GM18507 (cell line): ENCODE measurements around the gene ZNF609.
"Not testable (repeated sequence)": the region's sequence is repeated elsewhere in the genome, so short reads cannot be mapped to it uniquely, and the experiment has no call there.

ENCODE experiments used
- DNase-seq: peaks from one replicate; pipeline ENCODE4 v3.0.0; 2011; ENCODE audit warnings: low read depth; ENCODE audit not compliant: insufficient read length; ENCODE audit errors: extremely low spot score
- FAIRE-seq: peaks from 2 replicates; lab custom pipeline; 2011; peaks lifted over from hg19 to GRCh38; lab: Jason Lieb, UNC

Gene ZNF609

GRCh38 chr15:64604319-64604718 lies 143.9 kb downstream of the ZNF609 start:
- FAIRE-seq (no peak), DNase-seq (no peak)

GRCh38 chr15:64607416-64607815 lies 147.0 kb downstream of the ZNF609 start:
- not testable (repeated sequence) for FAIRE-seq

GRCh38 chr15:64610257-64610919 lies 150.0 kb downstream of the ZNF609 start:
- FAIRE-seq (no peak), DNase-seq (no peak)

More at GRCh38 chr15:64607416-64607815, 147.0 kb downstream of the ZNF609 start:
- DNase-seq = not testable (repeated sequence)

- FAIRE-seq = no peak
- no peak for DNase-seq
Observed at GRCh38 chr15:64611085-64611725, 150.8 kb downstream of the ZNF609 start.

- FAIRE-seq (no peak), DNase-seq (no peak)
Observed at GRCh38 chr15:64614519-64614918, 154.1 kb downstream of the ZNF609 start.

- DNase-seq (no peak), FAIRE-seq (no peak)
Observed at GRCh38 chr15:64617727-64618126, 157.3 kb downstream of the ZNF609 start.

- FAIRE-seq (no peak), DNase-seq (no peak)
Observed at GRCh38 chr15:64618138-64618537, 157.8 kb downstream of the ZNF609 start.

GRCh38 chr15:64618540-64618939 lies 158.2 kb downstream of the ZNF609 start:
- DNase-seq = no peak
- FAIRE-seq = no peak

- FAIRE-seq (peak; percentile 26), DNase-seq (no peak)
Observed at GRCh38 chr15:64619880-64620839, 159.8 kb downstream of the ZNF609 start.

GRCh38 chr15:64621056-64621455 lies 160.7 kb downstream of the ZNF609 start:
- FAIRE-seq (no peak), DNase-seq (no peak)

GRCh38 chr15:64622410-64623260 lies 162.3 kb downstream of the ZNF609 start:
- FAIRE-seq (peak; percentile 85), DNase-seq (no peak)

- DNase-seq (no peak), FAIRE-seq (peak; percentile 63)
Observed at GRCh38 chr15:64623347-64623996, 163.1 kb downstream of the ZNF609 start.

GRCh38 chr15:64624242-64624641 lies 163.9 kb downstream of the ZNF609 start:
- no peak for DNase-seq
- no peak for FAIRE-seq

GRCh38 chr15:64629063-64629462 lies 168.7 kb downstream of the ZNF609 start:
- FAIRE-seq = no peak
- DNase-seq = no peak

- no peak for FAIRE-seq
- no peak for DNase-seq
Observed at GRCh38 chr15:64630396-64631107, 170.2 kb downstream of the ZNF609 start.

GRCh38 chr15:64632639-64633038 lies 172.3 kb downstream of the ZNF609 start:
- DNase-seq, FAIRE-seq: not testable (repeated sequence)

GRCh38 chr15:64633332-64633731 lies 173.0 kb downstream of the ZNF609 start:
- FAIRE-seq = no peak

GRCh38 chr15:64634027-64634426 lies 173.6 kb downstream of the ZNF609 start:
- FAIRE-seq (peak; percentile 94), DNase-seq (no peak)

More at GRCh38 chr15:64633332-64633731, 173.0 kb downstream of the ZNF609 start:
- no peak for DNase-seq
